Effector memory CD4-positive, alpha-beta T cell (primary cell): Measurements from ENCODE around the gene LYPLA2.
A peak's percentile ranks its signal among the peaks of the same experiment; 100 is the strongest.

Experiments used
- DNase-seq, 3 donors: peaks; one replicate each; pipeline ENCODE4 v3.0.0-alpha.2; 2020
- H3K27ac ChIP-seq: 2 replicates; pipeline ENCODE4 v1.7.0; 2013; ENCODE audit warnings: mild to moderate bottlenecking, low read length, moderate library complexity; ENCODE audit not compliant: insufficient read depth, poor library complexity, severe bottlenecking
- H3K27me3 ChIP-seq: replicated peaks from 2 replicates; pipeline ENCODE4 v1.7.0; 2013; ENCODE audit warnings: mild to moderate bottlenecking, low read length; ENCODE audit not compliant: insufficient read depth, control insufficient read depth, poor library complexity, severe bottlenecking
- H3K36me3 ChIP-seq: 2 replicates; pipeline ENCODE4 v1.7.0; 2013; ENCODE audit warnings: mild to moderate bottlenecking, low read length, moderate library complexity; ENCODE audit not compliant: control insufficient read depth, insufficient read depth
- H3K4me1 ChIP-seq: 2 replicates; pipeline ENCODE4 v1.7.0; 2013; ENCODE audit warnings: low read length, mild to moderate bottlenecking; ENCODE audit not compliant: control insufficient read depth, insufficient read depth, poor library complexity, severe bottlenecking
- H3K4me3 ChIP-seq: 2 replicates; pipeline ENCODE4 v1.7.0; 2013; ENCODE audit warnings: low read length, low read depth, mild to moderate bottlenecking; ENCODE audit not compliant: insufficient read depth, poor library complexity, severe bottlenecking
- H3K9me3 ChIP-seq: 2 replicates; pipeline ENCODE4 v1.7.0; 2013; ENCODE audit warnings: mild to moderate bottlenecking, low read length, moderate library complexity; ENCODE audit not compliant: control insufficient read depth

Gene LYPLA2

GRCh38 chr1:23756676-23757075, 34.3 kb upstream of the LYPLA2 start:
- H3K4me1 ChIP-seq, result no peaks in the 10 kb centered on the region
- no peaks in the 10 kb centered on the region for H3K27me3 ChIP-seq
- no peak overlapping the region for H3K4me3 ChIP-seq
- no peaks in the 10 kb centered on the region for H3K9me3 ChIP-seq
- H3K36me3 ChIP-seq, result peaks cover 90% of the 10 kb centered on the region
- no peak for DNase-seq
- no peak overlapping the region for H3K27ac ChIP-seq

- Histone ChIP-seq H3K27ac (no peak overlapping the region), H3K36me3 (peaks cover 80% of the 10 kb centered on the region), H3K4me3 (no peak overlapping the region), H3K27me3 (no peaks in the 10 kb centered on the region), H3K9me3 (no peaks in the 10 kb centered on the region), H3K4me1 (no peaks in the 10 kb centered on the region)
- no peak for DNase-seq
These were observed 33.1 kb upstream of the LYPLA2 start for GRCh38 chr1:23757812-23758211.

DNA sequence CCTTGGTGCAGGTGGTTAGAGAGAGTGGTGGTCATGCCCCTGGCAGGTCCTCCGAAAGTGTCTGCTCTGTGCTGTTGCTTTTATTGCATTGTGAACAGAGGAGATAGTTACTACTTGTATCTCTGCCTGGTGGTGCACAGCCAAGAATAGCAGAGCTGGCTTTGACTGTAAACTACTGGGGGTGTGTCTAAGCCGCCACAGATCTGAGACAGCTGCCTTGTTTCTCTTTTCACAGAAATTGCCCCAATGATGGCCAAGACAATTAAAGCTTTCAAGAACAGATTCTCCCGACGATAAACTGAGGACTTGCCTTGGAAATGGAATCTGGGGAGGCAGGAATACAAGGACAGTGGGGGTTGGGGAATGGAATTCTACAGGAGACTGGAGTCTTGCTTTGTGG, 31.7 kb upstream of the LYPLA2 start:
- Histone ChIP-seq H3K36me3 (peaks cover 66% of the 10 kb centered on the region), H3K9me3 (no peaks in the 10 kb centered on the region), H3K27ac (no peak overlapping the region), H3K4me3 (no peak overlapping the region), H3K27me3 (no peaks in the 10 kb centered on the region), H3K4me1 (no peaks in the 10 kb centered on the region)
- DNase-seq, result no peak

GRCh38 chr1:23763041-23763577, 27.8 kb upstream of the LYPLA2 start:
- H3K27me3 ChIP-seq, result no peaks in the 10 kb centered on the region
- H3K27ac ChIP-seq, result no peak overlapping the region
- no peak overlapping the region for H3K4me3 ChIP-seq
- peaks cover 28% of the 10 kb centered on the region for H3K36me3 ChIP-seq
- no peaks in the 10 kb centered on the region for H3K9me3 ChIP-seq
- H3K4me1 ChIP-seq, result no peaks in the 10 kb centered on the region
- DNase-seq, result no peak

DNA sequence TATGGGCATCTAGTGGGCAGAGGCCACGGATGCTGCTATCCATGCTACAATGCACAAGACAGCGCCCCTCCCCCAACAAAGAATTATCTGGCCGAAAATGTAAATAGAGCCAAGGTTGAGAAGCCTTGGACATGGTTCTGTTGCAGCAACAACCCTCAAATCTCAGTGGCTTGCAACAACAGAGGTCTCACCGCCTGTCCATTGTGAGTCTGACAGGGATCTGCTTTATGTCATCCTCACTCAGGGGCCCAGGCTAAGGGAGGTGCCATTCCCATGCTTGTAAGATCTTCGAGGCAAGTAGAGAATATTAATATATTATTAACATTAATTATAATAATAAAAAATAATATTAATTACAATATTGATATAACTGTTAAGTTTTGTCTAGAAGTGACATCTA, 22.2 kb upstream of the LYPLA2 start:
- Histone ChIP-seq H3K4me1 (peaks cover 3% of the 10 kb centered on the region), H3K27me3 (no peaks in the 10 kb centered on the region), H3K4me3 (no peak overlapping the region), H3K36me3 (no peaks in the 10 kb centered on the region), H3K27ac (no peak overlapping the region), H3K9me3 (no peaks in the 10 kb centered on the region)
- DNase-seq, result no peak

GRCh38 chr1:23772049-23772853, 18.7 kb upstream of the LYPLA2 start:
- H3K4me3 ChIP-seq, result no peak overlapping the region
- H3K9me3 ChIP-seq, result no peaks in the 10 kb centered on the region
- DNase-seq, result peak; percentile 60 to 73 (median 70)
- peaks cover 3% of the 10 kb centered on the region for H3K4me1 ChIP-seq
- H3K36me3 ChIP-seq, result no peaks in the 10 kb centered on the region
- H3K27me3 ChIP-seq, result no peaks in the 10 kb centered on the region
- H3K27ac ChIP-seq, result no peak overlapping the region

DNA sequence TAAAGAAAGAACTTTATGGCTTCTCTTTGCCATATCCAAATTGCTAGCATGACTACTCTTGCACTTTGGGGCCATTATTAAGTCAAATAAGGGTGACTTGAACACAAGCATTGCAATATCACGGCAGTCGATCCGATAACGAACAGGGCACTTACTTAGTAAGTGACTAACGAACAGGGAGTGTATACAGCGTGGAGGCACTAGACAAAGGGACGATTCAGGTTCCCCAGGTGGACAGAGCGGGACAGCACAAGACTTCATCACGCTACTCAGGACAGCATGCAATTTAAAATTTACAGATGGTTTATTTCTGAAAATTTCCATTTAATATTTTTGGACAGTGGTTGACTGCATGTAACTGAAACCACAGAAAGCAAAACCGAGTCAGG, 18.1 kb upstream of the LYPLA2 start:
- Histone ChIP-seq H3K36me3 (no peaks in the 10 kb centered on the region), H3K27ac (no peak overlapping the region), H3K4me3 (no peak overlapping the region), H3K27me3 (no peaks in the 10 kb centered on the region), H3K9me3 (no peaks in the 10 kb centered on the region), H3K4me1 (peaks cover 7% of the 10 kb centered on the region)
- DNase-seq, result no peak

DNA sequence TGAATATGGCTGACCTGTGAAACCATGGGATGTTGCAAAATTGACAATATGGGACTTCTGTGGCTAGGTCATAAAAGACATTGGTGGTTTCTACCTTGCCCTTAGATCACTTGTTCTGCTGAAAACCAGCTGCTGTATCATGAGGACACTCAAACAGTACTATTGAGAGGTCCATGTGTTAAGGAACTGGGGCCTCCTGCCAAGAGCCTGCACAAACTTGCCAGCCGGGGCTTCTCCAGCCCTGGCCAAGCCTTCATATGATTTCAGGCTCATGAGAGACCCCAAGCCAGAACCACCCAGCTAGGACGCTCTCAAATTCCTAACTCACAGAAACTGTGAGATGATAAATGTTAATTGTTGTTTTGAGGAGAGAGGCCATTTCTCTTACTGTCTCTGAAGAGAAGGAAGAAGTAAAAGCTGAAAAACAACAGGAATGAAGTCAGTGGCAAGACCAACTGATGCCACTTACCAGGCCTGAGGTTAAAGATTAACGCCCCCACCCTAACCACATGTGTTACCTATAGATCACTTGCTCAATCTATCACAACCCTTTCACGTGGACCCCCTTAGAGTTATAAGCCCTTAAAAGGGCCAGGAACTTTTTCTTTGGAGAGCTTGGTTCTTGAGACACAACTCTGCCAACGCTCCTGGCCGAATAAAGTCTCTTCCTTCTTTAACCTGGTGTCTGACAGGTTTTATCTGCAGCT, 16.6 kb upstream of the LYPLA2 start:
- H3K4me3 ChIP-seq, result no peak overlapping the region
- DNase-seq, result no peak
- H3K27me3 ChIP-seq, result no peaks in the 10 kb centered on the region
- no peak overlapping the region for H3K27ac ChIP-seq
- H3K4me1 ChIP-seq, result peaks cover 15% of the 10 kb centered on the region
- no peaks in the 10 kb centered on the region for H3K9me3 ChIP-seq
- no peaks in the 10 kb centered on the region for H3K36me3 ChIP-seq

- no peak overlapping the region for H3K27ac ChIP-seq
- no peaks in the 10 kb centered on the region for H3K9me3 ChIP-seq
These were observed 14.7 kb upstream of the LYPLA2 start for GRCh38 chr1:23776217-23776616.

More at GRCh38 chr1:23776217-23776616, 14.7 kb upstream of the LYPLA2 start:
- peaks cover 6% of the 10 kb centered on the region for H3K36me3 ChIP-seq
- DNase-seq, result no peak
- H3K4me3 ChIP-seq, result no peak overlapping the region
- H3K4me1 ChIP-seq, result peaks cover 25% of the 10 kb centered on the region
- no peaks in the 10 kb centered on the region for H3K27me3 ChIP-seq
